CD4-positive, alpha-beta T cell treated with Interleukin-6 at 100 ng/mL for 8 hours (primary cell): Measurements from ENCODE around the gene SCN5A.

Source experiments
- DNase-seq: peaks from one replicate; pipeline ENCODE4 v3.0.0-alpha.2; 2020; ENCODE audit warnings: mixed read lengths, low spot score

SCN5A gene

DNA sequence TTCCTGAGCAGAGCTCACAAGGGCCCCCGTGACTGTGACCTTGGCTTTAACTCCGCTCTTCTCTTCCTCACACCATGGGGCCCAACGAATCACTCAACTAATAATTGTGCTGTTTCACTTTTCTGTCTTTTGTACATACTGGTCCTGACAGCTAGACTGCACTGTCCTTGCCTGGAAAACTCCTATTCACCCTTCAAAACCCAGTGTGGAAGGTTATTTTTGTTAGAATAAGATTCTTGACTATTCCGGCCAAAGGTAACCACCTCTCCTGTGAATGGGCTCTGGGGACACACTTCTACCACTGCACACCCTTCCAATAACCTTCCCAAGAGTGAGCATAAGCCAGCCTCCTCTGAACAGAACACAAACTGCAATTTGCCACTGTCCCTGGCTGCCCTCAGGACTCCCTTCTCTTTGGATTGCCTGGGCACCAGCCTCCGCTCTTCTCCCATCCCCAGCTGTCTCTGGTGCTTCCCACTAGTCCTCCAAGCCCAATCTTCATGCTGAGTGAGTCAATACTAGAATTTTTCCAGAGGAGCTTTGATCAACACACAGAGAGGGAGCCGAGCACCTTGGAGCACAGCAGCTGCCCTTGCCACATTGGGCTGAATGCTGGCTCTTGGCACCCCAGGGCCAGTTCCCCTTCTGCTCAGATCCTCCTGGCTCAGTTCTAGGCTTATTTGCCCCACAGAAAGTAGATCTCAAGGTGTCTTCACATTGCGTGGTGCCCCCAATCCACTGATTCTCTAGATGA is 2.1 kb downstream of the SCN5A start:
- no peak for DNase-seq

DNA sequence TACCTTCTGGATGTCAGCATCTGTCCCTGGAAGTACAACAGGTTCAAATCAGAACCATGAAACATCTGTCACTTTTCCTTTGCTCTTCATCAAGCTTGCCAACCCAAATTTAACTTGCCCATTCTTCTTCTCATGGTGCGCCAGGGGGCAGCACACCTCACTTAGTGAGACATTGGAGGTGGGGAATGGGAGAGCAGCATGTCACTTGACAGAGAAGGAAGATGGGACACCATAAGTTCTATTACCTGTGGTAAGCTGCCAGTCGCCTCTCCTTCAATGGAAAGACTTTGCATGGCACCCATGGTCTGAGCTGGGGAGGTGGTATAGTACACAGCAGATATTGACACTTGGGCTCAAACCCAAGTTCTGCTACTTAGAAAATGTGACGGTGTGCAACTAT is 2.9 kb downstream of the SCN5A start:
- no peak for DNase-seq

DNA sequence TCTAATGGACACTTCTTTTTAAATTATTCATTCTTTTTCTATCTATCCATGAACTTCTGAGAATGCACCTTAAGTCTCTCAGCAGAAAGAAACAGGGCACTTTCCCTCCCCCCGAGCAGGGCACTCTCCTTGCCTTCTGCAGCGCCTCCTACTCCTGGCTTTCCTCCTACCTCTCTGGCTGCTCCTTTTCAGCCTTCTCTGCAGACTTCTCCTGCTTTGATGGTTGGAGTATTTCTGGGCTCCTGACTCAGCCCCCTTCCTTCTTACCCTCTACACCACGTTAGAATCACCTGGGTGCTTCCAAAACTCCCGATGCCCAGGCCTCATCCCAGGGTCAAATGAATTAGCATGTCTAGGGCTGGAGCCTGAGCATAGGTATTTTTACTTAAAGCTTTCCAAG is 3.4 kb downstream of the SCN5A start:
- no peak for DNase-seq

DNA sequence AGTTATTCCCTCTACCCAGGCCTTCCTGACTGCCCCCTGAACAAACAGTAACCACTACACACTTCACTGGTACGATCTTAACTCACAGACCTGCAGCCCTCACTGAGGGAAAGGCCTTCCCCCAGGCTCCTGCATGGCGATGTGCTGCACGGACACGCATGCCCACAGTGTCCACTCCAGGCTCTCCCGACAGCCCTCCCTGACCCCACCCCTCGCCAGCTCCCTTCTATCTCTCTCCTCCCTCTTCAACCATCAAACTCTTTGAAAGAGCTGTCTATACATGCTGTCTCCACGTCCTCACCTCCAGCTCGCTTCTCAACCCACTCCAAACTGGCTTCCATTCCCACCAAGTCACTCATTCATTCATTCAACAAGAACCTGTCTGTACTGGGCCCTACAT is 3.9 kb downstream of the SCN5A start:
- no peak for DNase-seq

DNA sequence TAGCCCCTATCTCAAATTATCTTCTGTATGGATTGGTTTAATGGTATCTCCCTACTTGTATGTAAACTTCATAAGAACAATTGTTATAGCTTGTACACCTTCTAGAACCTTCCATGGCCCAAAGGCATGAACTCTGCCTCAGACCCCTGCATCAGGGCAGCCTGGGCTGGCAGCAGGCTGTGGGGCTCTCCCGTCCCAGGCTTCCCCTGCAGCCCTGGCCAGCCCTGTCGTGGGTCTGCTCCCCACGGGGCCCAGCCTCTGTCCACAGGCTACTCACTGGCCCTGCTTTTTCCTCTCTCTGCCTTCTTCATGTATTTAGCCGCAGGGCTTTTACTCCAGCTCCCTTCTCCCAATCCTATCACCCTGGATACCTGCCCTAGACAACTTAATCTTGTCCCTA is 4.4 kb downstream of the SCN5A start:
- no peak for DNase-seq

DNA sequence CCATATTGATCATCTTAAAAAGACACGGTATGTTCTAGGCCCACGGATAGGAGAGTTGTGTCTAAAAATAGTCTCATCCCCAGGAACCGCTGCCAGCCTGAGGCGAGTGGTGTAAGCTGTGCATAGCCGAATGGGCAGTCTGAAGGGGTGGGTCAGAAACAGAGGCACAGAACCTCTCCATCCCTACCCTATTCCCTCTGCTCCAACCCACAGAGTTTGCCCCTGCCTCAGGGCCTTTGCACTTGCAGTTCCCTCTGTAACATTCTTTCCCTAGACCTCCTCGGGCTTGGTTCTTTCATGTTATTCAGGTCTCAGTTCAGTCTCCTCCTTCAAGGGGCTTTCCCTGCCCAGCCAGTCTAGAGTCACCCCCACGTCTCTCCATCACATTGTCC is 4.8 kb downstream of the SCN5A start:
- no peak for DNase-seq

DNA sequence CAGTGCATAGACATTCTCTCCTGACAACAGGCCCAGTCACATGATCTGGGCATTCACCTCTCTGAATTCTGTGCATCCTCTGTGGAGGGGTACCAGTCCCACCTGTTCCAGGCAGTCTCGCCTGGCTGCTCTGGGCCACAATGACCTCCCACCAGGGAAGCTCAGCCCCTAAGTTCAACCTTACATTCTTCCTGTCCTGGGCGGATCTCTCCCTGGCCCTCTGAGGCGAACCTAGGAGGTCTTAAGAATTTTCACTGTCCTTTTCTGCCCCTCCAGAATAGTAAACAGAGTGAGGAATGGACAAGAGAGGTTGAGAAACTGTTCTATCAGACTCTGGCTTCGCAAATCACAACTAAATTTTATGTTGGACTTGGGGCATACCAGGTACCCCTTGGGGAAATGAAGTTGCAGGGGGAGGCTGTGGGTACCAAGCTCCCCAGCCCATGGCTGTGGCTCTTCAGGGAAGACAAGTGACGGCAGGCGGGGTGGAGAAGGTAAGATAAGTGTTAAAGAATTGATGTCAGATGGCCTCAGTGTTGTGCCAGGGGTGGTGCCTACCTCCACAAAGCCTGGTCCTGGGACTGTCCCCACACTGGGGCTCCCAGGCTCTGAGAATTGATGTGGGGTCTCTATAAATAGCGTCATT is 5.3 kb downstream of the SCN5A start:
- DNase-seq: no peak

DNA sequence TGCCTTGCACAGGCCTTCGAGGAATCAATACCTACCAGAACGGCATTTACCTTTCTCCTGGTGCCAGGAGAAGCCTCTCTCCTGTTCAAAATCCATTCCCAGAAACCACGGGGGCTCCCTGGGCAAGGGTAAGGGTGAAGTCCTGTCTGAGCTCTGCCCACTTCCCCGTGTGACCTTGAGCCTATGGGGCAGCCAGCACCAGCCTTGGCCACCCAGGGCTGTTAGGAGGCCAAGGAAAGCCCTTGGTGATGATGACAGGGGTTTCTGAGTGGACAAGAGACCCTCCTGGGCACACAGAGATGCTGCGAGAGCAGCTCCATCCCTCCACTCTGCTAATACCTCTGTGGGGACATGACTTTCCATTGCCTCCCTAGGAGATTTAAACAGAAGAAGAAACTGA is 5.9 kb downstream of the SCN5A start:
- DNase-seq: no peak

DNA sequence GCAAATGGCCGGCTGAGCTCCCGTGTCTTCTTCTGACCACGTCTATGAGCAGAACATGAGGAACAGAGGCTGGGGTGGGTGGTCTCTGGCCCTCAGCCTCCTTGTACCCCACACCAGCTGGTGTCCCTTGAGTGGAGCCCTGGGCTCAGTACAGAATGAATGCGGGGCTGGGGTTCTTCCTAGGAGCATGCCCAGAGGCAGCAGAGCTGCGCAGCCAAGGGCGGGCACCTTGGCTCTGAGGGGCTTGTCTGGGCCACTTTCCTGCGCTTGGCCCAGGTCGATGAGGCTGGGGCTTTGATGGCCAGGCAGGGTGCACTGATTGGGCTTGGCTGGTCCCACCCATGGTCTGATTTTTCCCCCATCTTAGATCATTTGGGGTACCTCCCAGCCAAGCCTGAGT is 6.4 kb downstream of the SCN5A start:
- DNase-seq: no peak

DNA sequence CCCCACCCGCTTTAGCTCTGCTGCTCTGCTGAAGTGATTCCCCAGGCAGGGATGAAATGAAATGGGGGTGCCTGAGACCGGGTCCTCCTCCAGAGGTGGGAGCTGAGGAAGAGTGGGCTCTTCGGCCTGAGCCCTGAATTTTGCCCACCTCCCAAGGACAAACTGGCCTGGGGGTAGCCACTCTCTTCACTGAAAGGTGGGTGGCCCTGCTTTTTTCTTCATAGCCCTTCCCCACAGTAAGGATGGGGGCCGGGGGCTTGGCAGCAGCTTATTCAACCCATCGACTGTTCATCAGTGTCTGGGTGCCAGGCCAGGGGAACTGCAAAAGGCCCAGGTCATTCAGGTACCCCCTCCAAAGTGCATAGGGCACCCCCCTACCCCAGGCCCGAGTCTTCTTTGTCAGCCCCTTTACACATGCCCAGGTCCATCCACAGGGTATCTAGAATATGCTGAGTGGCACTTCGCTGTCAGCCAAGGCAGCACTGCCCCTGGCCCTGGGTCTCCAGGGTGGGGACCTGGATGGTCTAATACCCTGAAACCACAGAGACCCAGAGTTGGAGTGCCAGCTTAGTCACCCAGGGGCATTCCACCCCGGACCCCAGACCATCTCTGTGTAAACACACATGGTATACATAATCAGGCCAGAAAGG is 7.9 kb downstream of the SCN5A start:
- no peak for DNase-seq

DNA sequence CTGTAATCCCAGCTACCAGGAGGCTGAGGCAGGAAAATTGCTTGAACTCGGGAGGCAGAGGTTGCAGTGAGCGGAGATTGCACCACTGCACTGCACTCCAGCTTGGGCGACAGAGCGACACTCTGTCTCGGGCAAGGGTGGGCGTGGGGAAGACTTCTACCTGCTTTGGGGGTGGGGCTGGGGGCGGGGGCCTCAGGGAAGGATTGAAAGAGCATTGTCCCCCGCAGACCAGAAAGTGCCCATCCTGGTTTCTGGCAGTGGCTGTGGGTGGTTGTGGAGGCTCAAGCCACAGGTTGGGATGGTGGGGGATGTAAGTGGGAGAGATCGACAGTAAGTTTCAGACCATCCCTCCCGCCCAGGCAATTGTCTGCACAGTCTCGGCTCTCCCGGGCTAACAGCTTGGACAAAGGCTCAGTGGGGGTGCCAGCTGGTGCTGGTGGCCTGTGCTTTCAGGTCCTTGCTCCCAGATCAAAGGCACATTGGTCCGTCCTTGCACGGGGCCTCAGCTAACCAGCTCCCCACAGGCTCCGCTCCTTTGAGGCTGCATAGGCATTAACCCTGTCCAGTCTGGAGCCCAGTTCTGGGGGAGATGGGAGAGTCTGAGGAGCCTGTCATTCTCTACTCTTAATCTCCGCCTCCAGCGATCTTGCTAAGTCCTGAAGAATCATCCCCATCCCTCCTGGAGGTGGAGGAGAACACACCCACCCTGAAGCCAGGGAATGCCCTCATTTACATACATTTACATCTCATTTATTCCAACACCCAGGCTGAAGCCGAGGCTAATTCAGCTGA is 8.6 kb downstream of the SCN5A start:
- no peak for DNase-seq

DNA sequence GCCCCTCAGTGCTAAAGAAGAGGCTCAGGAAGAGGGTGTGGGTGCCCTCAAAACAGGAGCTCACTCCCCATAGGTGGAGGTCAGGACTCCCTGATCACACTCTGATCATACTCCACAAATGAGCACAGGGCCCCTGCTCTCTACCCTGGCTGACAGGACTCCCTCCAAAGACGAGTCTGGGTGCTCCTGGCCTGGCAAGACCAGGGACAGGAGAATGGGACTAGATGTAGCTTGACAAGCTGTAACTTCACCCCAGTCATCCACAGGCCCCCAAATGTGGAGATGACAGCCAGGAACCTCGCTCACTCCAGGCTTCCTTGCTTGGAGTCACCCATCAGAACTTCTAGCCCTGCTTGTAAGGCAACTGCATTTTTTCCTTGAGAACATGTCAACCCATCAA is 11.1 kb downstream of the SCN5A start:
- DNase-seq: no peak

DNA sequence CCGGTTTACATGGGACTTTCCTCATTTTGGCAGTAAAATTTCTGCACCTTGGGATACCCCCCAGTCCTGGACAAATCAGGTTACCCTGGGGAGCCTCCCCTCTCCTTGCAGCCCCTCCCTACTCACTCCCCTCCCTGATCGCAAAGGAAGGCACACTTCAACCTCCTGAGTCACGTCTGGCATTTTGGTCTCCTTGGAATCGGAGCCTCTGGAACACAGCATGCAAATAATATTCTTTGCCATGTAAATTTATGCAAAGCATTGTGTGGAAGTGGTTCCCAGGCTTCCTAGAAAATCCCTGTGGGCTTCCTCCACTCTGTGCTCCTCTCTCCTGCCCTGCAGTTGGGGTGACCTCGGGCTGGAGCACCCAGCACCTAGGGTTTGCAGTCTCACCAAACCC is 11.6 kb downstream of the SCN5A start:
- DNase-seq: no peak

DNA sequence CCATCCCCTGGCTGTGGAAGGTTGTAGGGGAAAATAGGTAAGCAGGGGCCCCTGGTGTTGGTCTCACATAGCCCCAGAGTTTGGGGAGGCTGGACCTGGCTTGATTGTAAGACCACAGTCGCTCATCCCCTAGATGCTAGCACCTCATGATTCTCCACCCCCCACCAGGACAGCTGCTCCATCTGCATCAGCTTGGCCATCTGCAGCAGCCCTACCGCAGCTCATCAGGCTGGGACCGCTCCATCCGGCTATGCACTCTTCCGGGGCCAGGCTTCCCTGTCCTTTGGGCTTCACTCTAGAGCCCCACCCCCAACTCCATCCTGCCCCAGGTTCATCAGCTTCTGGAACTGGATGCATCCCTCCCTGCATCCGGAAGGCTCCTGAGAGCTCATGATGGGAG is 12.6 kb downstream of the SCN5A start:
- no peak for DNase-seq

DNA sequence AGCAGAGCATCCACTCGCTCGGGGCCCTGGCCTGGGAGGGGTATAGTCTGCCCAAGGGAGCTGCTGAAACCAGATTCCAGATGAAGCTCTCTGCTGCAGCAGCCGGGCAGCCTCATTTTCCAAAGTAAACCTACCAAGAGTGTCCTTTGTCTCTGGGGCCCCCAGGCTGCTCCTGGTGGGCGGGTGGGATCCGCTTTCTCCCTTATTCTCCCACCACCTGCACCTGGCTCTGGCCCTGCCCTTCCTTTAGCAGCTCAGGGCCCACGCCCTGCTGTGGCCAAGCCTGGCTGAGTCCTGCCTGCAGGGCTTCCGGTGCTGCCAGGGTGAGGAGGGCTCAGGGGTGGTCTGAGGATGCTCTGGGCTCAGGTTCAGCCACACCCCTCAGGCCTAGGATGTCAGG is 13.0 kb downstream of the SCN5A start:
- DNase-seq: no peak

DNA sequence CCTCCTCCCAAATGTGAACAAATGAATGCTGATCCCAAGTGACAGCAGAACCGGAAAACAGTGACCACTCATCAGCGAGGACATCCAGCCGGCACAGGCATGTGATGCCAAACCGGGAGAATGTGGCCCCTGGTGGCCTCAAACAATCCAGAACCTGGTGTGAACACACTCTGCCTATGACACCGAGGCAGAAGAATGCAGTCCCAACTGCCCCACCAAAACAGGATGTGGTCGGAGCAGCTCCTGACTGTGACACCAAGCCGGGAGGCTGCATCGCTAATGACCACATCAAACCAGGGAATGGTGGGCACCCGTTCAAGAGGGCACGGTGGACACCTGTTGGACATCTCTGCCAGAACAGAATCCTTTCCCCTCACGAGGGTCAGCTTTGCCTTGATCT is 15.4 kb downstream of the SCN5A start:
- DNase-seq: no peak

DNA sequence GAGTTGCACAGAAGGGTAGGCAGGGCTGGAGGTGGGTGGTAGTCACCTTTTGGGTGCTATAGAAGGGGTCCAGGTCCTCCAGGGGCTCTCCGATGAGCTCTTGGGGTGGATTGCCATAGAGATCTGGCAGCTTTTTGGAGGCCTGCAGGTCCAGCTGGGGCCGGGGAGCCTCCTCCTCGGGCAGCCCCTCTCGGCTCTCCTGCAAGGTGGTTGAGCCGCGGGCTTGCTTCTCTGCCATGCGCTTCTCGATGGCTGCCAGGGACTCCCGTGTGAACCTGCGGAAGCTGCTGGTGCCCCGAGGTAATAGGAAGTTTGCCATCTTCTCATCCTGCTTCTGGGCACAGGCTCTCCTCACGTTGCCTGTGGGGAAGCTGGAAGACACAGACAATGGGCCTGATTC is 16.5 kb downstream of the SCN5A start:
- no peak for DNase-seq

DNA sequence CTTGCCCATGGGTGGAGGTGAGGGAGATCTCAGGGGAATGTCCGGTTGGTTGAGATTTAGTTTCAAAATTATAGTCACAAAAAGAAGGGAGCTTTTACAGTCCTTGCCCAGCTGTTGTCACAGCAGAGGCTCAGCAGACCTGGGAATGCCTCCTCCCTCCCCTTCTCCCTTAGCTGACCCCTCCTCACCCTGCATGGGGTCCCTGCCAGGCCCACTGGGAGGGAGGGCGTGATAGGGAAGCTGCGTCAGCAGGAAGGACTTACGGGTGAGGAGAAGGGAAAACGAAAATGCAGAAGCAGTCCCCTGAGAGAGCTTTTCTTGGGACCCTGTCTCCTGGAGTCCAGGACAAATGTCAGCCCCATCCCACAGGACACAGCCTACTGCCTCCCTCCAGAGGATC is 18.9 kb downstream of the SCN5A start:
- no peak for DNase-seq

DNA sequence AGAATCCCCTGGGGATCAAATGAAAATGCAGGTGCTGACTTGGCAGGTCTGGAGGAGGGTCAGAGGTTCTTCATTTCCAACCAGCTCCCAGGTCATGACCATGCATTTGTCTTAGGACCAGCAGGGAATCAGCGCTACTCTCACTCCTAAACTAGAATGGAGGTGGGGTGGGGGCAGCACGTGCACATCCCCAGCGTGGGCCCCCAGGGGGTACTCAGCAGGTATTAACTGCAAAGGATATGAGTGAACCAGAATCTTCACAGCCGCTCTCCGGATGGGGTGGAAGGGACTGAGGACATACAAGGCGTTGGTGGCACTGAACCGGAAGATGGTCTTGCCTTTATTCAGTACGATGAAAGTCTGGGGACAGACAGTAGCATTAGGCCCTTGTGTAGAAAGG is 19.4 kb downstream of the SCN5A start:
- no peak for DNase-seq

DNA sequence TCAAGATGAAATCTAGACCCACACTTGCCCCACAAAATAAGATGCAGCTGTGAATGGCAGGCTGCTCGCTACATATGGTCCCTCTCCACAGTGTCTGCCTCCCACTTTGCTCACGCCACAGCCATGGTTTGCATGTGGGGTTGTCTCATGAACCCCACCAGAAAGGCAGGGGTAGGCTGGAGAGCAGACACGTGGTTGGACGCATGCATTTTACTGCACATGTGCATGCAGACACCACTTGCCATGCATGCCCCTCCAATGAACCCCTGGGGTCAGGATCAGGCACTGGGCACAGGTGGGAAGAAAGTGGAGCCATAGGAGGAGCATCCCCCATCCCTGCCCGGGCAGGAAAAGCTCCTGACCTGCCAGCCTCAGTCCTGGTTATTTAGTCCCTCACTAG is 20.7 kb downstream of the SCN5A start:
- no peak for DNase-seq

DNA sequence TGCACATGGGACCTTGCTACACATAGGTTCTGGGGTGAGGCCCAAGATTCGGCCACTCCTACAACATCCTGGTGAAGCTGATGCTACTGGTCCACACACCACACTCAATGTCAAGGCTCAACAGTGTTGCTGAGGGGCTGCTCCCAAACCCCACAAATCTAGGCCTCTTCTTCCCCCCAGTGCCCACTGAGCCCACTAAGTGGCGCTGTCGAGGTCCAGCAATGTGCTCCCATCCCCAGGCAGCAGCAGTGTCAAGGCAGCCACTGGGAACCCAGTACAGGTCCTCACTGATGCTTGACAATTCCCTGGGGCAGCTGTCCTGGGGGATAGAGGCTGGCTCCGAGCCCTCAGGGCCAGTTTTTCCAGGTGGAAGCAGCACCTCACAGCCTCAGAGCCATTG is 21.5 kb downstream of the SCN5A start:
- no peak for DNase-seq

DNA sequence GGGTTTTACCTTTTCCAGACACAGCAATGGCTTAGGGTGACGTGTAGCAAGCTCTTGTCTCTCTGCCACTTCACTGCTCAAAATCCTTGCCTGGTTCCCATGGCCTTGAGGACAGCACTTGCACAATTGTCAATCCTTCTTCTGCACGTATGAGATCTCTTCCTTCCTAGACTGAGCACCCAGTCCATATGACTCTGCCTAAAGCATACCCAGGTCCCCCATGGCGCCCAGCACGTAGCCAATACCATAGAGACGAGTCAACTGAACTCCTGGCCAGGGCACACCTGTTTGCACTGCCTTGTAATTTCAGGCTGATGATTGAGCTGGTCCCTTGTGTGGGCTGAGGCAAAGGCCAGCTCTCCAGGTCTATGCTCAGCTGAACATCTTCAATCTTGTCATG is 23.3 kb downstream of the SCN5A start:
- DNase-seq: no peak

DNA sequence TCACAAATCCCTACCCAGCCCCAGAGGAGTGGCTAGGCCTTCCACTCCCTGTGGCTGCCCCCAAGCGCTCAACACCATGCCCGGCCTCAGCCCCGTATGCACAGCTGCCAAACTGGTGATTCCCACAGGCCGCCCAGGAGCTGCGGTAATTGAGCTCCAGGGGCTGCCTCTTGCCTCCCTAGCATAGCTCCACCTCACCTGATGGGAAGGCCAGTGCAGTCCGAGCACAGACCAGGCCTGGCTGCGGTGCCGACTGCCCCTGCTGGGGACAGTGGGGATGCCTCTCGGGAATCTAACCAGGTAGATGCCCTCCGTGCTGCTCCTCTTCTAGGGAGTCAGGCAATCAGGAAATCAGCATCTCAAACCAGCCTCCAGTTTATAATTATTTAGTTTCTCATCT is 25.9 kb downstream of the SCN5A start:
- no peak for DNase-seq
